Hematopoietic multipotent progenitor cell (in vitro differentiated cells): ENCODE results near the gene POTEI. TPM values are rescaled to one million over a fixed set of nuclear protein-coding genes. Genes with fewer than 3 reads are reported as not detected.
"Not testable (repeated sequence)": the region's sequence is repeated elsewhere in the genome, so short reads cannot be mapped to it uniquely, and the experiment has no call there.

ENCODE experiments used
- DNase-seq, 3 donors: peaks; one replicate each; pipeline ENCODE4 v3.0.0-alpha.2; 2011 to 2015; ENCODE audit warnings: low read depth in 2 of 3, low spot score in 2 of 3
- total RNA-seq: library from RNA; depleted of rRNA; stranded (reverse); fragments of >200 nt; gene quantifications from one replicate; pipeline ENCODE4 v1.2.3, GENCODE V29; 2012

Gene POTEI
- total RNA-seq, result not detected

DNA sequence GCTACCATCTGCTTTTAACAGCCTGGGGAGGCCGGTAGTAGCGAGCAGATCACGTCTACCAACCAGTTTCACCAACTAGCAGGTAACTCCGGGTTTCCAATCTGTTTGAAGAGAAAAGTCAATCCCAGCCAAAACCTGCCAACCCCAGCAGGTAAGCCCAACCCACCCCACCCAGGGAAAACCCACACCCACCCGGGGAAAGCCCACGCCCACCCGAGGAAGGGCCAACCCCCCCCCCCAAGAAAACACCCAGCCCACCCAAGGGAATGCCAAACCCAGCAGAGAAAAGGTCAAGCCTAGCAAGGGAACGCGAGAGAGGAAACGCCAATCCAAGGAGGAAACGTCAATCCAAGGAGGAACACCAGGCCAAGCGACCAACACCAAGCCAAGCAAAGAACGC lies at the start of gene POTEI:
POTEI (minus strand) TSS at position 101 of the 400 bp plus-strand sequence; CDS start at position 8, 93 bp downstream.
- DNase-seq, result not testable (repeated sequence)

DNA sequence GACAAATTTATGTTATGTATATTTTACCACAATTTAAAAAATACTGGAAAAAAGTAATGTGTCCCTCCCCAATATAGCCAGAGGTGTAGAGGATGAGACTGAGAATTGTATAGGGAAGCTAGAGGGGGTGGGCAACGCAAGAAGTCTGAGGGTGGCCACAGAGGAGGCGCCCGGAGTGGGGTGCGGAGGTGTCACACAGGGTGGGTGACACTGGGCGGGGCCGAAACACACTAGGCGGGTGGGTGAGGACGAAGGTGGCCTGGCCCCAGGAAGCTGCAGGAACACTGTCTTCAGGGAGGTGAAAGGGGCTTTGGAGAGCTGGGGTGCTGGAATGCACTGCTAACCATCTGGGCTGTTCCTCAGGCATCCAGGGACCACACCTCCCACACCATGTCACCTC lies 47.3 kb upstream of the POTEI start:
- DNase-seq, result not testable (repeated sequence)

DNA sequence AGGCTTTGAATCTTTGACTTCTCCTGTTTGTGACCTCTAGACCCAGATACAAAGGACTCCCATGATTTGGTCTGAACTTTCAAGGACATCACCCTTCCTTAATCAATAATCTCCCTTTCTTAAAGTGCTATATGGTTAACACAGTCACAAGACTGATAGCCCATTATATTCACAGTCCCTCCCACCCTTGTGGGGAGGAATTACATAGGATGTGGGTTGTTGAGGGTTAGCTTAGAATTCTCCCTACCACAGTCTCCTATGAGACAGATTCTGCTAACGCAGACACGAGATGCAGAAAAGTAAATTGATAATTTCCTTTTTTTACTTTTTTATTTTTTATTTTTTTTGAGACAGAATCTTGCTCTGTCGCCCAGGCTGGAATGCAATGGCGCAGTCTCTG lies 45.0 kb upstream of the POTEI start:
- not testable (repeated sequence) for DNase-seq

DNA sequence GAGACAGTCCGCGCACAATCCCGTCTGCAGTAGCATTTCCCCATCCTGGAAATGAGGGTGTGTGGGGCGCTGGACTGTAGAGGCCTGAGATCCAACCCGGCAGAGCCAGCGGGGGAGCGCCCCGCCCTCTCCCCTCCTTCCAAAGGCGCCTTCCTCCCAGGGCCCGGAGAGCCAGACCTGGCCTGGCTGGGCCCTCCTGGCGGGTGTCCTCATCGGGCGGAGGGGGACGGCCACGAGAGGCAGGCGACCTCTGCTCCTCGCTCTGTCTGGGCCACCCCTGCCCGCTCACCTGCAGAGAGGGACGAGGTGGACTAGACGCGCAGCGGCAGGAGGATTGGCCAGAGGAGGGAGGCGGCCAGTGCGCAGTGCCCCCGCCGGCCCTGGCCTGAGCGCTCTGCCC lies 40.3 kb upstream of the POTEI start:
- not testable (repeated sequence) for DNase-seq

DNA sequence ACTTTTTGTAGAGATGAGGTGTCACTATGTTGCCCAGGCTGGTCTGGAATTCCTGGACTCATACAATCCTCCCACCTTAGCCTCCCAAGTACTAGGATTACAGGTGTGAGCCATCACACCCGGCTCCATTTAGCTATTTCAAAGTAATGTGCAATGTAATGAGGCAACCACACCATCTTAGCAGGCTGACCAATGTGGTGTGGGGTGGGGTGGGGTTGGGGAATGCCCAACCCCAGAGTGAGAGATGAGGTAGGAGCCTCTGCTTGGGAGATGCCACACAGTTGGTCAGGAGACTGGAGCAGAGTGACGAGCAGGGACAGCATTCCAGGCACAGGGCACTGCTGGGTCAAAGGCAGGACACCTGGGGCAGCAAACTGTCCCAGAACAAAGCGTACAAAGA lies 39.3 kb upstream of the POTEI start:
- not testable (repeated sequence) for DNase-seq

DNA sequence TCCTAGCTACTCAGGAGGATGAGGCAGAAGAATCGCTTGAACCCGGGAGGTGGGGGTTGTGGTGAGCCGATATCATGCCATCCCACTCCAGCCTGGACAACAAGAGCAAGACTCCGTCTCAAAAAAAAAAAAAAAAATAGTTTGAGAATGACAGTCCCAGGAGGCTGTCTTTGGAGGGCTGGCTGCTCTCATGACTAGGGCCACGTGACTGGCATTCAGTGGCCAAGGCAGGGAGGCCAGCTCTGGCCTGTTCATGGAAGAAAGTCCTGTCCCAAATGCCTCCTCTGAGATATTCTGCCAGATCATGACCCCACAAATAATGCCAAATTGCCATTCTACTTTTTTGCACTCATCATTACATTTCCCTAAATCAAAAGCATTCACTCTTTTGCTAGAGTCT lies 35.9 kb upstream of the POTEI start:
- DNase-seq, result not testable (repeated sequence)

DNA sequence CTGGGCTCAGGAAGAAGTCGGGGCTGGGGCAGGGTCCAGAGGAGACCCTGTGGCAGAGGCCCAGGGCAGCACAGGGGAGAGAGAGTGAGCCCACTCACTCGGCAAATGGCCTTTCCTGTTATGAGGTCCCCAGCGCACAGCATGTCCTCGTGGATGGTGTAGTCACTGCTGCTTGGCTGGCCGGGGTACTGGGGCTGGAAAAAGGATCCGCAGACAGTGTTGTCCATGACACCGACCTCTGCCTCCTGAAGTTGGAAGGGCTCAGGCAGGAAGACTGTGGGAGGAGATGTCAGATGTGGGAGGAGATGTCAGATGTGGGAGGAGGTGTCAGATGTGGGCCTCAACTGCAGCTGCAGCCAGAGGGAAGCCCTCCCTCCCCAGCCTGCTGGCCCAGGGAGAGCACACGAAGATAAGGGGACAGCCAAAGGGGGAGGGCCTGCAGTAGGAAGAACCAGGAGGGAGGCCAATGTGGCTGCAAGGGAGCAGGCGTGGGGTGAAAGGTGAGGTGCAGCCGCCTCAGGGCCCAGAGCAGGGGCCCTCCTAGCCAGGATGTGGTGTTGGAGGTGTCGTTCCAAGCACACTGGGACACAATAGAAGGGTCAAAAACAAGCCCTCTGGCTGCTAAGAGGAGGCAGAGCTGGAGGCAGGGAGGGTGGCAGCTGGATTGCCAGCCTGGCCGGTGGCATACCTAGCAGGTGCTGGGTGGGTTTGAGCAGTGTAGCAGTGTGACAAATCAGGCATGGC lies 34.8 kb upstream of the POTEI start:
- DNase-seq, result not testable (repeated sequence)

DNA sequence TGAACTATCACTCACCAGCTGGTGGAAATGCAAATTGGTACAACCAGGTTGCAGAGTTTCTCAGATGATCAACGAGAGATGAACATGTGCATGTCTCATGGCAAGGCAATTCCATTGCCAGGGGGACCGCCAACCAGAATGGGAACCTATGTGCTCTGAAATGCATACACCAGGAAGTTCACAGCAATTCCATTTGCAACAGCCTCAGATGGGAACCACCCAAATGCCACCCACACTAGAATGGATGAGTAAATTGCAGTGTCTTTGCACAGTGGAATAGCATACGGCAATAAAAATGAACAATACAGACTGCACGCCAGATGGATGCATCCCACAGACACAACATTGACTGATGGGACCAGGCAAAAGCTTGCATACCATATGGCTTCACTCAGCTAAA lies 33.7 kb upstream of the POTEI start:
- not testable (repeated sequence) for DNase-seq

DNA sequence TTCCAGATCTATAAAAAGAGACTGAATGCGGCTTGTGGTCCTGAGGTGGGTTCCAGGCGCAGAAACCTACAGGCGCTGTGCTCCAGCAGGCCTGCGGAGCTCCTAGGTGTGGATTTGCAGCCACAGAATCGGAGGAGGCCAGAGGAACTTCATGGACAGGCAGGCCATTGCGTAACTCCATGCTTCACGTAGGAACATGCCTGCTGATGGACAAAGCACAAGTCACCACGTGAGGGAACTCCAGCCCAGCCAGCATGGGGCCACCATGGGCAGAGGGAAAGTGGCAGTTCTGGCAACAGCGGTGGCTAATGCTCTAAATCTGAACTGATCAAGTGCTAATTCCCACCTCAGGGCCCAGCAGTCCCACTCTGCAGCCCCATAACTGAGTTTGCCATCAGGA lies 29.1 kb upstream of the POTEI start:
- DNase-seq, result not testable (repeated sequence)

DNA sequence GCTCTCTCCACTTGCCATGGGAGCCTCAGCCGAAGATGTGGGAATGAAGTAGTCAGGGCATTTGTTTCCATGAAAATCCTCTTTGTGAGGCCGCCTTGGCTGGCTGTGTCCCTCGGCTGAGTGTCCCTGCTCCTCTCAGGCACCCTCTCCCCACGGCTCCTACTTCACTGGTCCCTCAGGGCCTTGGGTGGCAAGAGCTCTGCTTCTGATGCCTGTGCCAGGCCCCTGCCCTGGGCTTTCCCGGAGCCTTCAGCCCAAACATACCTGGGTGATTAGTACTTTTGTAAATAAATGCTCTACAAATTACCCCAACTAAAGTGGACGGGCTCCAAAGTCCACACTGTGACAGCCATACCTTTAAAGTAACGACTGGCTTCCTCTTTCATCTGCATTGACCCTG lies 27.5 kb upstream of the POTEI start:
- DNase-seq, result not testable (repeated sequence)

DNA sequence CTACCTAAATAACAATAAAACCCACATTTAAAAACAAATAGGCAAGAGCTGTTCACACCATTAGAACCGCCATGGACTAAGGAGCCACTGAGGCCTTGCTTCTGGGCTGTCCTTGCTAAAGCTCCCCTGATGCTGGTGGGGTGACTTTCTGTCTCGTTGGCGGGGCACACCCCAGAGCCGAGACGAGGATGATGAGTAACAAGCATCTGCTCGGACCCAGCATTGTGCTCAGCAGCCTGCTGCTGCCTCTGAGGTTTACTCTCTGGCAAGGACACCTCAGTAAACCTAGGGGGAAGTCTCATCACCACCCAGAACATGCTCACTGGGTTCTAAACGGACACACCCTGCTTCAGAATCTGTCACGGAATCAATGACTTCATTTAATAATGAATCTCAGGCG lies 22.5 kb upstream of the POTEI start:
- DNase-seq, result not testable (repeated sequence)

DNA sequence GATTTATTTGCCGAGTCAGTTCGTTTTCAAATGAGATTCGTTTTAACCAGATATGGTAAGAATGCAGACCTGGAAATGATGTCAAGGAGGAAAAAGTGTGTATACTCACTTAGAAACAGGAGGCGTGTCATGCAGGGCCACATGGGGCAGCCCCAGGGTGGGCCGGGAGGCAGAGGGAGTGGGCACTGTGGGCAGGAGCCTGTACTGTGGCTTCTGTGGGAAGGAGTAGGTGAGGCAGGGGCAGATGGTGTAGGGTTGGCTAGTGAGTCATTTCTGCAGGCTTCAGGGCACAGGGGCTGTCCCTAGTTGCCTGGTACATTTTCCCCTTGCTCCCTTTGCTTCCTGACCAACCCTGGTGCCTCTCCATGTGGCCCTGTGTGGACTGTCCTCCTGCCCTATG lies 22.1 kb upstream of the POTEI start:
- not testable (repeated sequence) for DNase-seq

DNA sequence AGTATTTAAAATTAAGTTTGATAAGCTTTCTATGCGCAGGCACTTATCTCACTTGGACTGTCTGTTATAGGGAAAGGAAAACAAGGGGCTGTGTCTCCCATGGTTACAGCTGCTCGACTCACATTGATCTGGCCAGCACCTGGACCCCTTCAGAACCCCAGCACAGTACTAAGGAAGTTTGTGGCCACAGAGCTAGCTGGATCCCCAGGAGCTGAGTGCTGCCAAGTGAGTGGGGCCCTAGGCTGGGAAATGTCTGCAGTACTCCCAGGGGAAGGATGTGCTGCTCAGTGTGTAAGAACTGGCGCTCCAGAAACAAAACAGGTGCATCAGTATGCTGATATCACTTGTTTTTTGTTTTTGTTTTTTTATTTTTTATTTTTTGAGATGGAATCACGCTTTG lies 21.1 kb upstream of the POTEI start:
- not testable (repeated sequence) for DNase-seq

DNA sequence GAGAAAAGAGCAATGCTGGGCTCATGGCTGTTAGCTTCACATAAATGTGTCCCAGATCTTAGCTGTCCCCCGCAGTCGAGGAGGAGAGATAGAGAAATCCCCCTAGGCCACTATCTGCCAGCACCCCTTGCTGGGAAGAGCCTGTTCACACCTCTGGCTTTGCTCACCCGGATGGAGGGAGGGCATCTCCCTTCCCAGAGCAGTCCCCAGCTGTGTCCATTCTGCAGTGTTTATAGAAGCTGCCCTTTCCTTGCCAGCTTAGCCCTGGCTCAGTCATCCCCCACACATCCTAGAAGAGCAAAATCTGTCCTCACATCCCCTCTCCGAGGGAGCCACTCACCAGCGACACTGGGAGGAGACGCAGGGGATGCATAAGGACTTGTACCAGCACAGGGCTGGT lies 20.4 kb upstream of the POTEI start:
- DNase-seq, result not testable (repeated sequence)

DNA sequence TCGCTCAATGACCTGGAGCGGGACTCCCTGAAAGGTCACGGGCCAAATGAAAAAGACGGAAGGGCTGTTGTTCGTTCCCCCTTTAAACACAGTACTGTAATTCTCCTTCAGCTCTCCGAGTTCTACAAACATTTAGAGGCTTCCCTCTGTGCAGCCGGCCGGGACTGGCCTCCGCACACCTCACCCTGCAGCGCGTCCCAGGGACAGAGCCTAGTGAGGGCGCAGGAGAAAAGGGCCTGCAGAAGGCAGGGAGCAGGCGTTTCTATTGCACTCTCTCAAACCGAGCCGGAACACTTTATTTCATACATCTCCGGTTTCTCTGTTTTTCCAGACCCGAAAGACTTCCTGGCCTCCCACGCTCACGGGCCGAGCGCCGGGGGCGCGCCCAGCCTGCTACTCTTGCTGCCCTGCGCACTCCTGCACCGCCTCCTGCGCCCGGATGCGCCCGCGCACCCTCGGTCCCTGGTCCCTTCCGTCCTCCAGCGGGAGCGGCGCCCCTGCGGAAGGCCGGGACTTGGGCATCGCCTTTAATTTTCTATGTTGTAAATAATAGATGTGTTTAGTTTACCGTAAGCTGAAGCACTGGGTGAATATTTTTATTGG lies 18.3 kb upstream of the POTEI start:
- DNase-seq, result not testable (repeated sequence)

DNA sequence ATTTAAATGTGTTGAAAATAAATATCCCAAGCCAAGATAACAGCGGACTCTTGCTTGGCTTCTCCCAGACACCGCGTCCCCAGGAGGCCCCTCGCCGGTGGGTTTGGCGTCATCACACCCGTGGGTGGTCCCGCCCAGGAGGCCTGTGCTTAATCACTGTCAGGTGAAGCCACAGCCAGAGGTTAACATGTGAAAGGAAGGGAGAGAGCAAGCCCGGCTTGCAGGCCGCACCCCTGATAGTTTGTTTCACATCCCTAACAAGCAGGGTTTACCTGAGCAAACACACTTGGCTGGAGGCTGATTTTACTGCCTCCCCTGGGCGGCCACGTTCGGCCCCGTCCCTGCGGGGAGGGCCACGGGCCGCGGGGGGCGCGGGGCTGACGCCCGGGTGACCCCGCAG lies 13.3 kb upstream of the POTEI start:
- not testable (repeated sequence) for DNase-seq

DNA sequence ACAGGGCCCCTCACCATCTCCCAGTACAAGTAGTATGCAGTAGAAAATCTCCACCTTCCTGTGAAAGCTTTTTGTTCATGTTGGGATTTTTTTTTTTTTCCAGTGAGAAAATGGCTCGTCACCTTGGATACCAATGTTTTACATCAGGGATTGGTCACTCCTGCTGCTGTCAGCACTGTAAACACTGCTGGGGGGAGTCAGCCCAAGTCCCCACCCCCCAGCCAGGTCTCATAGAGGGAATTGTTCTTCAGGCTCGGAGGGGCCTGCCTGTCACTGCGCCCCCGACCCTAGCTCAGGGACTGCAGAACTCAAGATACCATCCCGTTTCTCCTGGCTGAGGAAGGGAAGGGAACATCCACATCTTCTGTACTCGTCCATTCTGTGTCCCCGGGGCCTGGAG lies 11.9 kb upstream of the POTEI start, which contains the start of gene CFC1B:
CFC1B (plus strand) TSS at position 231 of the 400 bp plus-strand sequence. CDS start 263 bp downstream, outside the sequence.
- DNase-seq, result not testable (repeated sequence)

DNA sequence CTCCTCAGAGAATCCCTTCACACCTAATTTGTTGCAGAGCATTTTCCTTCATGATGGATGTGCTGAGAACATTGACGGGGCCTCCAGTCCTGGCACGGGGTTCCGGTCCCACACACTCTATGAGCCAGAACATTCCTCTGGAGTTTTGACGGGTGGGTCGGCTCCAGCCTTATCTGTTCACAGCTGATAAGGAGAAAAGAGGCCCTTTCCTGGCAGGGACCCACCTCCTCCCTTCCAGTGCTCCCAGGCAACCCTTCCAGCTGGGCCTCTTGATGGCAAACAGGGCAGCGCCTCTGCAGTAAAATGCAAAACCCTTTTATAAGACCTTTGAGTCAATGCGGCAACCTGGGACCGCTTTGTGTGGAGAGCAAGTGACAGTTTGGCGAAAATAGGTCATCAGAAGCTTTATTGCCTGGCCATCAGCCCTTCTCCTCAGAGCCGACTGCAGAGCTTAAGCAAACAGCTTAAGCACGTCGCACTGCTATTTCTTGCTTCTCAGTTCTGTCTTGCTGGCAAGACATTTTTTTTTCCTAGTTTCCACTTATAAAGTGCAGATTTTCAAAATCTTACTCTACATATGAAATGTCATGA lies 9.5 kb upstream of the POTEI start:
- not testable (repeated sequence) for DNase-seq

DNA sequence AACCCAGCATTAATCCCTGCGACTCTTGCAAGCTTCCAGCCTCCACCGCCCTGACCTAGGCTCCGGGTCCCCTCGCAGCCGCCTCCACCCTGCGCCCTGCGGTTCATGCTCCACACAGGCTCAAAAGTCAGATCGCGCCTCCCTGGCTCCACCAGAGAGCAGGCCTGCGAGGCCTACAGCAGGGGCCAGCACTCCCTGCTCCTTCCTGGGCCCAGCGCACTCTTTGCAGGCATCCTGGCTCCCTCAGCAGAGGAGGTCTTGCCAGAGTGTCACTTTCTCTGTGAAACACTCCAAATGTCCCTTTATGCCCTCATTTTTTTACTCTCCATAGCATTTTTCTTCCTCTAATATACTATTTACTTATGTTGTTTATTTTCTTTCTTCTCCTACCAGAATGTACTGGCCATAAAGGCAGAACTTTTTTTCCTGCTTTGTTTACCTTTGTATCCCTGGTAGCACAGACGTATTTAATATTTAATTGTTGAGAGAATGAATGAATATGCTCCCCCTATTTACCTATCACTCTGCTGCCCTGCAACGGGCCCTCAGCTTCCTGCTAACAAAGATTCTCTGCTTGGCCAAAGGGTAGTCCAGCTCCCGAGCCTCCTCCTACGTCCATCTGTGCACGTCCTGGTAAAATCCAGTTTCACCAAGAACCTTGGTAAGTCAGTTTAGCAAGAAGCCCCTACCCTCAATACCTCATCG lies 2.8 kb upstream of the POTEI start:
- not testable (repeated sequence) for DNase-seq

DNA sequence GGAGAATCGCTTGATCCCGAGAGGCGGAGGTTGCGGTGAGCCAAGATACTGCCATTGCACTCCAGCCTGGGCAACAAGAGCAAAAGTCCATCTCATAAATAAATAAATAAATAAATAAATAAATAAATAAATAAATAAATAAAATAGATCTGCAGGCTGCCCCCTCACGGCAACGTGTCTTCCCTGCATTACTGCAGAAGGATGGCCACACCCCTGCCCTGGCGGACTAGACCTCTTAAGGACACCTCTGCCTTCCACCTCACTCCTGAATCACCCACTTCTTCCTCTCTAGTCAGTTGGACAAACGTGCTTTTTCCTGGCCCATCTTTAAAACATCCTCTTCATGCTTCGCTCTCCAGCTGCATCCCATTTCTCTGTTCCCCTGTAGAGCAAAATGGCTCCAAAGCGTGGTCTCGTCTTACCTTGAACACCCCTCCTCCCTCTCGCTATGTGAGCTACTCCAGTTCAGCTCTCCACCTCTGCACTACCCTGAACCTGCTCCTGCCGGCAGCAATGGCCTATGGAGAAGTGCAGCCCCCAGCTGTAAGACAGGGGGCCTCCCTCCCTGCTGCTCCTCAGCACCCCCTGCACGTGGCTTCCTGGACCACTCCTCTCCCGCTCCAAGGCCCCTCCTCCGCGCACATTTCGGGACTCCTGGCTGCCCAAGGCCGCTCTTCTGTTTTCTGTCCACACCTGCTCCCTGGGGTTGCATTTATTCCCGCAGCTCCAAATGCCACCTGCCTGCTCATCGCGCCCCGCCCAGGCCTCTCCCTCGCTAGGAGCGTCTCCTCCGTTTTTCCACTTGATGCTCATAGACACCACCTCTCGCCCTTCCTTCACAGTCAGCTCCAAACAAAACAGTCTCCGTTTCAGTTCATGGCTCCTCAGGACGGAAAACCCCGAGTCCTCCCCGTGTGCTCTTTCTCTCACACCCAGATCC lies 1.9 kb upstream of the POTEI start:
- DNase-seq, result not testable (repeated sequence)
